Activated T-cell treated with anti-CD3 and anti-CD28 coated beads for 1 hour (primary cell): Measurements from ENCODE around the gene TOMM6.

ENCODE experiments used
- DNase-seq: peaks from one replicate; pipeline ENCODE4 v3.0.0-alpha.2; 2020; ENCODE audit warnings: low read depth

TOMM6 gene

GRCh38 chr6:41824571-41825569, 37.4 kb downstream of the TOMM6 start:
- no peak for DNase-seq

DNA sequence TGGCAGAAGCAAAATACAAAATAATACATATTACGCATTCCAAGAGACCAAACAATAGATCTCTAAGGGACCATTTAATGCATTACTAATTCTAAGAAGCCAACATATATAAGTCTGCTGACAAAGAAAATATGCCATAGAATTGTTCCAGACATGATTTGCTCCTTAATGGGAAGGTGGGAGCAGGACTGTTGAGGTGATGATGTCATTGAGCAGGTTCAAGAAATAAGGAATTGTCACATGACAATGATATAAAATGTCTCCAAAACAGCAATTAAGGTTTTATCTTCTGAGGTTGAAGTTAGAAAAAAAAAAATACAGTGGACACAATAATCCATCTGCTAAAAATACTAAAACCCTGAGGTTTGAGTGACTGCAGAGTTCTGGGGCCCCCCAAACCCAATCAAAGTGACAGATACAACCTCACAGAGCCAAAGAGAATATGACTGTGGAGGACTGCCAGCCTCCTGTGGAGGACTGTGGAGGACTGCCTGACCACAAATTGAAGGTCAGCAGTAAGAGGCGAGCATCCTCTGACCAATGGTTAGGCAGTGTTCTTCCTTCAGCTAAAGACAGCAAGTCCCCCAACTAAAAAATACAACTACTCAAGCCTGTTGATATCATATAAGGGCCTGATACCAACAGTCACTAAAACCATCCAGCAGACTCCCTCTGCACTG, 39.0 kb downstream of the TOMM6 start:
- no peak for DNase-seq

- no peak for DNase-seq
These were observed 44.8 kb downstream of the TOMM6 start for GRCh38 chr6:41832263-41832662.

- DNase-seq = no peak
These were observed 48.6 kb downstream of the TOMM6 start for GRCh38 chr6:41836022-41836659.

DNA sequence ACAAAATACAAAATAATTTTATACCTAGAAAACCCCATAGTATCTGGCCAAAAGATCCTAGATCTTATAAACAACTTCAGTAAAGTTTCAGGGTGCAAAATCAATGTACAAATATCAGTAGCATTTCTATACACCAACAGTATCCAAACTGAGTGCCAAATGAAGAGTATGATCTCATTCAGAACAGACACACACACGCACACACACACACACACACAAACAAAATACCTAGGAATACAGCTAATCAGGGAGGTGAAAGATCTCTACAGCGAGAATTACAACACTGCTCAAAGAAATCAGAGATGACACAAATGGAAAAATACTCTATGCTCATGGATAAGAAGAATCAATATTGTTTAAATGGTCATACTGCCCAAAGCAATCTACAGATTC, 49.2 kb downstream of the TOMM6 start:
- DNase-seq = no peak
